ENCODE measurements around the gene RNPC3.
"Not testable (repeated sequence)": the region's sequence is repeated elsewhere in the genome, so short reads cannot be mapped to it uniquely, and the experiment has no call there.

Gene RNPC3

DNA sequence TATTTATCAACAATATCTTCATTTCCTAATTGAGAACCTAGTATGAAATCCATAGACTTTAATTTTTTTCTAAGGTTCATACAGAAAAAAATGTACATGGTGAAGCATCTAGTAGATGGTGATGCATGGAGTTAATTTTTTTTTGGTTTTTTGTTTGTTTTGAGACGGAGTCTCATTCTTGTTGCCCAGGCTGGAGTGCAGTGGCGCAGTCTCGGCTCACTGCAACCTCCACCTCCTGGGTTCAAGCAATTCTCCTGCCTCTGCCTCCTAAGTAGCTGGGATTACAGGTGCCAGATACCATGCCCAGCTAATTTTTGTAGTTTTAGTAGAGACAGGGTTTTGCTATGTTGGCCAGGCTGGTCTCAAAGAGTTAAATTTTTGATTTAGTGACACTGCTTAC, 35.6 kb downstream of the RNPC3 start:
- DNase-seq = not testable (repeated sequence)

DNA sequence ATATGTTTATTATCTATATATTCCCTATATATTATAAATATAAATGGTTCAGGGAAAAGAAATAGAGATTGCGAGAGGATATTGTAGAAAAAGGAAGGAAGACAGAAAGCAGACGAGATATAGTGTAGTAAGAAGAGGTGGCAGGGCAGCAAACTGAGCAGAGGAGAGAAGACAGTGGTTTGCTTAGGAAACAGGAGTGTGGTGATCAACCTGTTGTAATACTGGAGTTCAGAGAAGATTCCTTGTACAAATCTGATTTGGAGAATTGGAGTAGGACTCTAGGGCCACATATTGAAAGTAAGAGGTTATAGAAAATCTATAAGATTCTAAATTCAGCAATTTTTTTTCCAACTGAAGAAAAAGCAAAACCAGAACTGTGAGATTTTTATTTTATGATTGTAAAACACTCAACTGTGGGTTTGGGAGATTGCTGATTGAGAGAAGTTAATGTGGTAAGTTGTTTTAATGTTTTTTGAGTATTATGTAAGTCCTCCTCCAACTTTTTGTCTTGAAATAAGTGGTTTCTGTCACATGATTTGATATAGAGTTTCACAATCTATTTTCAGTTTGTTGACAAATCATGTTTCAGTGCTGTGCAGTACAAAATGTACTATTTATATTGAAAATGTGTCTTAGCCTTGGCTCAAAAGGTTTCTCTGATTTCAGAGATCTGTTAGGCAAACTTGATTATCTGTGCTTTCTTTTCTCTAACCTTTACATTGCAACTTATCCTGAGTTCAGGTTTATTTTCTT, 36.3 kb downstream of the RNPC3 start:
- DNase-seq = no peak

DNA sequence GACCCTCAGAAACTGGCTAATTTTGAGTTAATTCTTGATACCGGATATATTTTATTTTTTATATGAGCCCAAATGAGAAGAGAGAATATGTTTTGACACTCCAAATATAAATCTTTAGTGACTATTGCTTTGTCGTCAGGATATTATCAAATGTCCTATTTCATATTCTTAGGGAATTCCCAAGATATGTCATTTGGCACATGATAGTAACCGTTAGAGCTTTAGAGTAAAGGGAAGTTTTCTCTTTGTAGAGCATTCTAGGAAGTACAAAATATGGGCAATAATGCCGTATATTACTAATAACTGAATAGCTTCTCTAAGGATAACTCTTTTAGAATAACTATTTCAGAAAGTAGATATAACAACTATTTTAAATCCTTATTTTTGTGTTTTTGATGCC, 37.6 kb downstream of the RNPC3 start:
- no peak for DNase-seq

DNA sequence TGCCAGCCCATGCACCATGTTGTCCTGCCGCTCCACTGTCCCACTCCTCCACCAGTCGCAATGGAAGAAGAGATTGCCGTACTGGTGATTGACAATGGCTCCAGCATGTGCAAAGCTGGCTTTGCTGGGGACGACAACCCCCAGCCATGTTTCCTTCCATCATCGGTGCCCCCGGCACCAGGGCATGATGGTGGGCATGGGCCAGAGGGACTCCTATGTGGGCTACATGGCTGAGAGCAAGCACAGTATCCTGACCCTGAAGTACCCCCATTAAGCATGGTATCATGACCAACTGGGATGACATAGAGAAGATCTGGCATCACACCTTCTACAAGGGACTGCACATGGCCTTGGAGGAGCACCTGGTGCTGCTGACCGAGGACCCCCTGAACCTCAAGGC, 44.0 kb downstream of the RNPC3 start:
- no peak for DNase-seq

DNA sequence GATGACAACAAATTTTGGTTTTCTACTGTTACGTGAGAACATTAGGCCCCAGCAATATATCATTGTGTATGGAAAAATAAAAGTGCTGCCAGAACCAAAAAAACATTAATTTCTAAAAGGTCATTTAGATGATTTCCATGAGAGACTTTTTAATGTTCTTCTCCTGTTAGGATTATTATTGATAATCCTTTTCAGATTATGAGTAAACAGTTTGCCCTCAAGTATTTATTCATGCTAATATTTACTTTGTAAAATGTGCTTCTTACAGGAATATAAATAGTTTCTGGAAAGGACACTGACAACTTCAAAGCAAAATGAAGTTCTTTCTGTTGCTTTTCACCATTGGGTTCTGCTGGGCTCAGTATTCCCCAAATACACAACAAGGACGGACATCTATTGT, 45.8 kb downstream of the RNPC3 start, which contains the start of gene AMY2B:
Gene AMY2B, plus strand, starts transcription at position 301 of the 400 bp plus-strand sequence. Its CDS starts 14 bp downstream, at position 315.
- DNase-seq = not testable (repeated sequence)

DNA sequence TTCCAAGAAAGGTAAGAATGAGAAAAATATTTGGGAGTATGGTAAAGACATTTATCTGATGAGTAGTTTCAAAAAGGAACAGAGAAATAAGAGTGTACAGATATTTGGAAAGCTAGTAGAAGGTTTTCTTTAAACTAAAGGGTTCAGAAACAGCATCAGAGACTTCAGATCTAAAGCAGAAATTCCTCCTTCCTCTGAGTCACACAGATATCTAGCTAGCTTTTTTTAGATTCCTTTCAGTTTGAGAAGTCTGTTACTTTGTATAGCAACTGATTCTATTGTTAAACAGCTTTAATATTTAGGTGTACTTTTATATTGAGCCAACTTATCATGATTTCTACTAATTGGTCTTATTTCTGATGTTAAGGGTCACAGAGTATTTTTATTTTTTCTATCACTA, 50.6 kb downstream of the RNPC3 start:
- no peak for DNase-seq

DNA sequence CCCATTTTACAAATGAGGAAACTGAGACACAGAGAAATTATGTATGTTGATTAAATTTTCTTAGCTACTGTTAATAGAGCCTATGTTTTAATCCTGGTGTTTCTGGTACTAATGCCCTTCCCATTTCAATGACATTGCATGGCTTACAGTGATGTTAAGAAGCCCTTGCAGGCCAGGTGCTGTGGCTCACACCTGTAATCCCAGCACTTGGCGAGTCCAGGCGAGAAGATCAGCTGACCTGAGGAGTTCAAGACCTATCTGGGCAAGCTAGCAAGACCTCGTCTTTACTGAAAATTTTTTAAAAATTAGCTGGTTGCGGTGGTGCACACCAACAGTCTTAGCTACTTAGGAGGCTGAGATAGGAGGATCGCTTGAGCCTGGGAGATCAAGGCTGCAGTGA, 51.3 kb downstream of the RNPC3 start:
- DNase-seq = not testable (repeated sequence)

DNA sequence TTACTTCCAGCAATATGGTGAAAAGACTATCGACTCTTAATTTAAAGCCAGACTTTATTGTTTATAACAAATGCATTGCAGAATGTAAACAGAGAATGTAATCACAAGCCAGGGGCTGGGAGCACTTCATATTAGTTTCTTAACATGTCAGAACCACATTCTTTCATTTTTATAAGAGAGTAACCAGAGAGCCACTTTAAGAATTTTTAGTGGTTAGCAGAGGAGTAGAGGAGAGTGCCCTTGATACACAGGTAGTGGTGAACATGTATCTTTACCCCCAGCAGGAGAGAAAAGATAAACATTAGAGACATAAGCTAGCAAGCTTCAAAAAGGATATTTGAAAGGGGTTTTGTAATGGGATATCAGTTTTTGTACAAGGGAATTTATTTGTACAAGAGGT, 57.0 kb downstream of the RNPC3 start:
- DNase-seq = no peak

DNA sequence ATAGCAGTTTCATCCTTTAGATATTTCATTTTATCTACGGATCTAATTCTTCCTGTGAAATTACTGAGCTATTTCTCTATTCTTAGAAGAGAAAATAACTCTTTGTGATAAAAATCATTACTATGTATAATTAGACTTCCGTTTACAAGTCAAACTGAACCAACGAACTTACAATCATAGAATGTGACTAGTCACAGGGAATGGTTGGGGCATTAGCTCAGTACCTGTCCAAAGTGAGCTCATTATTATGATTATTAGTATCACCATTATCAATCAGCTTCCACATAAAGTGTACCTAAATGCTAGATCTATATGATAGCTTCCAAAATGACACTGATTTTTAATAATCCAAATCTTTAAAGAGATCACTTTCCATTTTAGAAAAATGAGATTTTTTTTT, 58.4 kb downstream of the RNPC3 start:
- no peak for DNase-seq

DNA sequence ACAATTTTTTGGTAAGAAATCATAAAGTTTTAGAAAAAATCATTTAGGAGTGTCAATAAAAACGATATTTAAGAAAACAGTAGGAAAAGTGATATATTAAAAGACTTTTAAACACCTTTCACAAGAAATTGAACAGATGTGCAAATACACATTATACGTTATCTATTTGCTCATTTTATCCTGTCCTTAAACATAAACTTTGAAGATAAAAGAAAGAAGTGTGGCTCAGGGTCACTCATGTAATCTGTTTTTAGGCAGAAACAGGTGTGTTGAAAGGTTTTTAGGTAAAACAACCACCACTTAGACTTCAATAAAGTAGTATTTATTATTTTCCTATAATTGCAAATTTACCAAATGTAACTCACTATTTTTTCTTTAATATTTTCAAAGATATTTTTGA, 59.0 kb downstream of the RNPC3 start:
- no peak for DNase-seq

DNA sequence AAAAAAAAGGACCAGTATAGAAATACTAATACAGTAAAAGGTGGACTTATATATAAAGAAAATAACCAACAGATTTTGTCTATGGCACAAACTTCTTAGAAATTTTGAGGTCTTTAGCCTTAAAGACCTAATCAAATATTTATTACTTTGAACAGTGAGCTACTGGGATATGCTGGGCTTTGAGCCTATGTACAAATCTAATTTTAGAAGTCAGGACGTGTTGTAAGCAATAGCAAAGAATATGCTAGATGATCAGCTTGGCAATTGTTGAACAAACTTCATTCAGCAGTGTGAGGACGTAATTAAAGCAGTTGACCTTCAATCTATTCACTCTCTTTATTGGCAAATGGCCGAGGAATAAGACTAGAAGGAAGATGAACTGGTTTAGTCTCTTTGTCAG, 77.2 kb downstream of the RNPC3 start:
- DNase-seq = not testable (repeated sequence)

All from NCI-H510A treated with DMSO at 0.1 percent for 48 hours (cell line).